Measurements from ENCODE around the gene CALCA.

- TF ChIP-seq POLR2A (IDR thresholded peaks at IDR 0.05), result no peak
- TF ChIP-seq CTCF (IDR thresholded peaks at IDR 0.05), result no peak
Observed at GRCh38 chr11:15010865-15011264, 38.7 kb upstream of the CALCA start.

Data from body of pancreas (tissue), 4 donors.